ENCODE measurements around the gene NAXD. TPM values are rescaled to one million over a fixed set of nuclear protein-coding genes. Genes with fewer than 3 reads are reported as not detected.
"Not testable (repeated sequence)": the region's sequence is repeated elsewhere in the genome, so short reads cannot be mapped to it uniquely, and the experiment has no call there.

The NAXD gene
- total RNA-seq, 1 donor from 2014 or later: 21.1 TPM

GRCh38 chr13:110666255-110666533 is 50.8 kb downstream of the NAXD start:
- DNase-seq (ENCODE audit: low read depth): no peak
- H3K27me3 ChIP-seq (ENCODE audit: control insufficient read depth, insufficient read depth, low read length): no peaks in the 10 kb centered on the region
- H3K4me3 ChIP-seq (ENCODE audit: low read depth, low read length): no peak overlapping the region
- FAIRE-seq: no peak
- H3K36me3 ChIP-seq (ENCODE audit: control insufficient read depth, insufficient read depth, low read length): peaks cover 21% of the 10 kb centered on the region
- TF ChIP-seq, protein P1, sequence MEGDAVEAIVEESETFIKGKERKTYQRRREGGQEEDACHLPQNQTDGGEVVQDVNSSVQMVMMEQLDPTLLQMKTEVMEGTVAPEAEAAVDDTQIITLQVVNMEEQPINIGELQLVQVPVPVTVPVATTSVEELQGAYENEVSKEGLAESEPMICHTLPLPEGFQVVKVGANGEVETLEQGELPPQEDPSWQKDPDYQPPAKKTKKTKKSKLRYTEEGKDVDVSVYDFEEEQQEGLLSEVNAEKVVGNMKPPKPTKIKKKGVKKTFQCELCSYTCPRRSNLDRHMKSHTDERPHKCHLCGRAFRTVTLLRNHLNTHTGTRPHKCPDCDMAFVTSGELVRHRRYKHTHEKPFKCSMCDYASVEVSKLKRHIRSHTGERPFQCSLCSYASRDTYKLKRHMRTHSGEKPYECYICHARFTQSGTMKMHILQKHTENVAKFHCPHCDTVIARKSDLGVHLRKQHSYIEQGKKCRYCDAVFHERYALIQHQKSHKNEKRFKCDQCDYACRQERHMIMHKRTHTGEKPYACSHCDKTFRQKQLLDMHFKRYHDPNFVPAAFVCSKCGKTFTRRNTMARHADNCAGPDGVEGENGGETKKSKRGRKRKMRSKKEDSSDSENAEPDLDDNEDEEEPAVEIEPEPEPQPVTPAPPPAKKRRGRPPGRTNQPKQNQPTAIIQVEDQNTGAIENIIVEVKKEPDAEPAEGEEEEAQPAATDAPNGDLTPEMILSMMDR (IDR thresholded peaks at IDR 0.05; ENCODE audit: insufficient read depth, low read length, severe bottlenecking): no peak

DNA sequence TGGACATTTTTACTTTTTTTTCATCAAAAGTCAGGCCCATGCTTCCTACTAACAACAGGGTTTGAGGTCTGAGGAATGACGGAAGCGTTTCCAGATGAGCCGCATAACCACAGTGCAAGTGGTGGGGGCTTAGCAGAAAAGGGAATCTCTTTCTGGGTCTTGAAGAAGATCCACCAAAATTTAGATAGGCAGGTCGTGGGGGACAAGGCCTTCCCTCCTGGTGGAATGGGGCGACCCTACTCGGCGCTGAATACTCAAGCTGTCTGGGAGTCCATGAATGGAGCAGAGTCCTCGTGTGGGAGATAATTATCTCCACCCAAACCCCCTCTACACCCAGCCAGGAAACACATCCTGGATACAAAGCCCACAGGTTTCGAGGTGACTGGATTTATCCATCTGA is 53.7 kb downstream of the NAXD start:
- no peak for FAIRE-seq
- Histone ChIP-seq H3K36me3 (ENCODE audit: control insufficient read depth, insufficient read depth, low read length) (peaks cover 7% of the 10 kb centered on the region), H3K4me3 (ENCODE audit: low read depth, low read length) (no peak overlapping the region), H3K27me3 (ENCODE audit: control insufficient read depth, insufficient read depth, low read length) (no peaks in the 10 kb centered on the region)
- DNase-seq (ENCODE audit: low read depth): no peak
- TF ChIP-seq, protein P1 (IDR thresholded peaks at IDR 0.05; ENCODE audit: insufficient read depth, low read length, severe bottlenecking): no peak

- not testable (repeated sequence) for FAIRE-seq; H3K36me3 ChIP-seq (ENCODE audit: control insufficient read depth, insufficient read depth, low read length)
These were observed 54.5 kb downstream of the NAXD start for GRCh38 chr13:110669814-110670213.

GRCh38 chr13:110676595-110677587 is 61.5 kb downstream of the NAXD start:
- peaks cover 25% of the 10 kb centered on the region for H3K36me3 ChIP-seq (ENCODE audit: control insufficient read depth, insufficient read depth, low read length)
- no peak overlapping the region for H3K4me3 ChIP-seq (ENCODE audit: low read depth, low read length)
- H3K27me3 ChIP-seq (ENCODE audit: control insufficient read depth, insufficient read depth, low read length): no peaks in the 10 kb centered on the region
- no peak for FAIRE-seq
- DNase-seq (ENCODE audit: low read depth): no peak
- TF ChIP-seq, protein P1 (IDR thresholded peaks at IDR 0.05; ENCODE audit: insufficient read depth, low read length, severe bottlenecking): no peak

More at GRCh38 chr13:110669814-110670213, 54.5 kb downstream of the NAXD start:
- H3K4me3 ChIP-seq (ENCODE audit: low read depth, low read length); H3K27me3 ChIP-seq (ENCODE audit: control insufficient read depth, insufficient read depth, low read length); DNase-seq (ENCODE audit: low read depth): not testable (repeated sequence)

GRCh38 chr13:110677731-110678545 is 62.6 kb downstream of the NAXD start:
- Histone ChIP-seq H3K4me3 (ENCODE audit: low read depth, low read length) (no peak overlapping the region), H3K27me3 (ENCODE audit: control insufficient read depth, insufficient read depth, low read length) (no peaks in the 10 kb centered on the region), H3K36me3 (ENCODE audit: control insufficient read depth, insufficient read depth, low read length) (peaks cover 28% of the 10 kb centered on the region)
- FAIRE-seq (no peak), DNase-seq (ENCODE audit: low read depth) (no peak)
- TF ChIP-seq, protein P1 (IDR thresholded peaks at IDR 0.05; ENCODE audit: insufficient read depth, low read length, severe bottlenecking): no peak

DNA sequence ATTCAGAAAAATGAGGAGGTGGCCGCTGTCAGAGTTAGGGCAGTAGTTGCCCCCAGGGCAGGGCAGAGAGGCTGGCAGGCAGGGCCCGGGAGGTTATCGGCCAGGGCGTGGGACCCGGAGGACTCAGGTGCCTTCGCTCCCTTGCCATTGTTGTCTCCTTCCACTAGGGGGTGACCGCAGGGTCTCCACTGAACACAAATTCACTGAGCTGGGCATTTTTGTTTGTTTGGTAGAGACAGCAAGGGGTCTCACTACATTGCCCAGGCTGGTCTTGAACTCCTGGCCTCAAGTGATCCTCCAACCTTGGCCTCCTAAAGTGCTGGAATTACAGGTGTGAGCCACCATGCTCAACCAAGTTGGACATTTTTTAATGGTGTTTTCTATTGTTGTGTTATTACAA is 65.5 kb downstream of the NAXD start:
- no peaks in the 10 kb centered on the region for H3K27me3 ChIP-seq (ENCODE audit: control insufficient read depth, insufficient read depth, low read length)
- DNase-seq (ENCODE audit: low read depth) (no peak), FAIRE-seq (no peak)
- TF ChIP-seq, protein P1 (IDR thresholded peaks at IDR 0.05; ENCODE audit: insufficient read depth, low read length, severe bottlenecking): peak; percentile 50
- no peak overlapping the region for H3K4me3 ChIP-seq (ENCODE audit: low read depth, low read length)
- peaks cover 34% of the 10 kb centered on the region for H3K36me3 ChIP-seq (ENCODE audit: control insufficient read depth, insufficient read depth, low read length)

Measured in bronchial epithelial cell (primary cell).